Prostate gland (tissue), 2 donors: ENCODE measurements around the gene UTP25. TPM values are rescaled to one million over a fixed set of nuclear protein-coding genes. Genes with fewer than 3 reads are reported as not detected.

Experiments used
- DNase-seq: peaks from one replicate; pipeline ENCODE4 v3.0.0-alpha.2; 2019; ENCODE audit warnings: low spot score
- H3K27ac ChIP-seq, 2 donors: fragments of 200-600 bp; sonication (generic); 2 replicates each; pipeline ENCODE4 v1.5.1; 2017 to 2019
- H3K27me3 ChIP-seq: fragments of 200-600 bp; sonication (generic); replicated peaks from 2 replicates; pipeline ENCODE4 v1.5.1; 2019; ENCODE audit not compliant: insufficient read depth
- H3K36me3 ChIP-seq, 2 donors: fragments of 200-600 bp; sonication (generic); 1 replicate in 1 of 2; 2 replicates in 1 of 2; pipeline versions ENCODE4 v1.5.1 to v1.8.1; 2017 to 2019
- H3K4me1 ChIP-seq: fragments of 200-600 bp; sonication (generic); replicated peaks from 2 replicates; pipeline ENCODE4 v1.5.1; 2019
- H3K4me3 ChIP-seq, 2 donors: fragments of 200-600 bp; sonication (generic); 2 replicates each; pipeline ENCODE4 v1.5.1; 2017 to 2019
- H3K9me3 ChIP-seq: fragments of 200-600 bp; sonication (generic); 2 replicates; pipeline ENCODE4 v1.5.1; 2017
- CTCF ChIP-seq, 4 experiments: fragments of 200-600 bp in 2 of 4; fragments of 450-650 bp in 2 of 4; sonication (generic) in 2 of 4; IDR thresholded peaks; 1 replicate in 3 of 4; 2 replicates in 1 of 4; pipeline ENCODE4 v1.5.1; 2016 to 2019; ENCODE audit warnings: antibody characterized with exemption in 4 of 4, mild to moderate bottlenecking in 2 of 4, moderate library complexity in 2 of 4
- POLR2A ChIP-seq: fragments of 450-650 bp; IDR thresholded peaks from one replicate; pipeline ENCODE4 v1.6.1; 2016; ENCODE audit warnings: antibody characterized with exemption, mild to moderate bottlenecking
- POLR2AphosphoS5 ChIP-seq: sonication (generic); formaldehyde crosslinking; IDR thresholded peaks from one replicate; pipeline ENCODE4 v1.6.1; 2017; ENCODE audit warnings: antibody characterized with exemption
- WGBS: methylation state at CpG from one replicate; pipeline ENCODE4 v1.1.5; 2018; 5-methylcytosine and 5-hydroxymethylcytosine counted together
- intact Hi-C: fragments of 100-400 bp; cut with DNase I; formaldehyde crosslinking; loops from one replicate; pipeline ENCODE4 v1.14.2; 2022
- total RNA-seq, 2 donors: library from RNA; depleted of rRNA; stranded (reverse); fragments of >200 nt; gene quantifications; one replicate each; pipeline ENCODE4 v1.1.0, GENCODE V29; 2016

The UTP25 gene
- total RNA-seq, 2 donors from 2014 or later: 6.0 to 8.1 TPM

- H3K27me3 ChIP-seq: no peaks in the 10 kb centered on the region
- no peaks in the 10 kb centered on the region for H3K4me1 ChIP-seq
- TF ChIP-seq CTCF (IDR thresholded peaks at IDR 0.05) (no peak), POLR2A (no peak), POLR2AphosphoS5 (no peak)
- H3K36me3 ChIP-seq: no peaks in the 10 kb centered on the region
- intact Hi-C loops: loop anchor here (10.0 kb wide), 1 partner anchor 119 kb away; no protein-coding TSS in a partner anchor
- WGBS: 84% methylated on average over 1 of the region's 1 CpG
- H3K9me3 ChIP-seq: no peaks in the 10 kb centered on the region
- no peak overlapping the region for H3K27ac ChIP-seq
- H3K4me3 ChIP-seq: no peak overlapping the region
- DNase-seq: no peak
Observed at GRCh38 chr1:209866201-209866600, 38.4 kb downstream of the UTP25 start.

- TF ChIP-seq POLR2A (no peak), CTCF (IDR thresholded peaks at IDR 0.05) (no peak)
- Histone ChIP-seq H3K4me3 (no peak overlapping the region), H3K27me3 (no peaks in the 10 kb centered on the region), H3K9me3 (no peaks in the 10 kb centered on the region), H3K4me1 (no peaks in the 10 kb centered on the region), H3K27ac (no peak overlapping the region), H3K36me3 (no peaks in the 10 kb centered on the region)
- no peak for DNase-seq
- intact Hi-C loops: loop anchor here (10.0 kb wide), 1 partner anchor 115 kb away; no protein-coding TSS in a partner anchor
- 38% methylated on average over 2 of the region's 2 CpGs for WGBS
Observed at GRCh38 chr1:209869291-209870149, 41.7 kb downstream of the UTP25 start.

GRCh38 chr1:209870151-209870831 is 42.5 kb downstream of the UTP25 start:
- no peak for DNase-seq
- intact Hi-C loops: no loop called here
- no peaks in the 10 kb centered on the region for H3K9me3 ChIP-seq
- 55% methylated on average over 4 of the region's 4 CpGs for WGBS
- no peak overlapping the region for H3K27ac ChIP-seq
- no peak overlapping the region for H3K4me3 ChIP-seq
- TF ChIP-seq CTCF (IDR thresholded peaks at IDR 0.05): no peak
- no peak for TF ChIP-seq POLR2A
- no peak for TF ChIP-seq POLR2AphosphoS5
- no peaks in the 10 kb centered on the region for H3K4me1 ChIP-seq
- H3K36me3 ChIP-seq: no peaks in the 10 kb centered on the region
- no peaks in the 10 kb centered on the region for H3K27me3 ChIP-seq

GRCh38 chr1:209871006-209871405 is 43.2 kb downstream of the UTP25 start:
- Histone ChIP-seq H3K36me3 (no peaks in the 10 kb centered on the region), H3K27ac (no peak overlapping the region), H3K9me3 (no peaks in the 10 kb centered on the region), H3K27me3 (no peaks in the 10 kb centered on the region), H3K4me3 (no peak overlapping the region), H3K4me1 (no peaks in the 10 kb centered on the region)
- 46% methylated on average over 1 of the region's 1 CpG for WGBS
- intact Hi-C loops: no loop called here
- TF ChIP-seq CTCF (IDR thresholded peaks at IDR 0.05) (no peak), POLR2A (no peak), POLR2AphosphoS5 (no peak)
- no peak for DNase-seq
